K562 (cell line): ENCODE data around the gene NEDD4L. TPM values are rescaled to one million over a fixed set of nuclear protein-coding genes. Genes with fewer than 3 reads are reported as not detected.

Experiments used
- ATAC-seq: fragments of 200-7000 bp; cut with Tn5 transposase; 3 replicates; pipeline ENCODE4 v1.9.1; 2020; ENCODE audit warnings: moderate library complexity
- BruUV-seq: library from RNA; stranded (reverse); fragments of 400-500 nt; replicated peaks from 2 replicates; lab custom pipeline; 2021; lab: Mats Ljungman, UMichigan
- CTCF ChIA-PET: fragments of 300-600 bp; formaldehyde crosslinking; extraction: SDS; loops from one replicate; lab custom pipeline; 2021; ENCODE audit warnings: low intra/inter-chr PET ratio; lab: Yijun Ruan, JAX
- POLR2A ChIA-PET: fragments of 300-600, 350-650 bp; sonication (Branson Sonifier 250); formaldehyde crosslinking; extraction: SDS; loops from one replicate; lab custom pipeline; 2021; ENCODE audit warnings: antibody characterized with exemption, inconsistent platforms; lab: Yijun Ruan, JAX
- DNase-seq, 4 experiments: peaks; one replicate each; pipeline versions ENCODE4 v3.0.0 to v3.0.0-alpha.2; 2011 to 2018; ENCODE audit warnings: low spot score in 3 of 4, mixed read lengths in 3 of 4; ENCODE audit errors: extremely low read depth in 1 of 4
- FAIRE-seq: peaks from 2 replicates; lab custom pipeline; 2011; peaks lifted over from hg19 to GRCh38; lab: Jason Lieb, UNC
- H2AFZ ChIP-seq: 2 replicates; pipeline ENCODE4 v1.6.0; 2011; ENCODE audit warnings: low read depth, low read length, control low read depth, inconsistent platforms
- H3K27ac ChIP-seq: fragments of 200-600 bp; 3 replicates; pipeline ENCODE4 v1.8.0; 2011; ENCODE audit warnings: low read depth, mild to moderate bottlenecking, control low read depth, inconsistent platforms, low read length, moderate library complexity, mixed read lengths; ENCODE audit errors: extremely low read depth
- H3K27me3 ChIP-seq, 2 experiments: fragments of 300-600 bp in 1 of 2; 2 replicates in 1 of 2; 3 replicates in 1 of 2; pipeline versions ENCODE4 v1.6.0 to v1.8.0; 2011; ENCODE audit warnings: inconsistent platforms in 2 of 2, low read length in 2 of 2, mild to moderate bottlenecking in 1 of 2, mixed read lengths in 1 of 2, moderate library complexity in 1 of 2; ENCODE audit not compliant: control insufficient read depth in 2 of 2, insufficient read depth in 2 of 2
- H3K36me3 ChIP-seq: fragments of 300-600 bp; 3 replicates; pipeline ENCODE4 v1.8.0; 2011; ENCODE audit warnings: mild to moderate bottlenecking, low read length, inconsistent platforms; ENCODE audit not compliant: control insufficient read depth, insufficient read depth
- H3K4me1 ChIP-seq, 2 experiments: fragments of 200-600 bp in 1 of 2; replicated peaks in 1 of 2; 2 replicates in 1 of 2; 3 replicates in 1 of 2; pipeline versions ENCODE4 v1.5.1 to v1.8.0; 2011; ENCODE audit warnings: inconsistent platforms in 2 of 2, low read length in 2 of 2, mild to moderate bottlenecking in 1 of 2, mixed read lengths in 1 of 2, moderate library complexity in 1 of 2; ENCODE audit not compliant: control insufficient read depth in 2 of 2, insufficient read depth in 2 of 2
- H3K4me2 ChIP-seq: 2 replicates; pipeline ENCODE4 v1.6.1; 2011; ENCODE audit warnings: low read length, control low read depth, inconsistent platforms, mixed read lengths; ENCODE audit not compliant: insufficient read depth
- H3K4me3 ChIP-seq: fragments of 200-600 bp; sonication (generic), shearing (Covaris generic); 2 replicates; pipeline ENCODE4 v1.5.1; 2016; ENCODE audit warnings: control low read depth, inconsistent platforms
- H3K79me2 ChIP-seq: fragments of 200-600 bp; 3 replicates; pipeline ENCODE4 v1.8.0; 2011; ENCODE audit warnings: low read length, inconsistent platforms; ENCODE audit not compliant: control insufficient read depth, insufficient read depth
- H3K9ac ChIP-seq, 2 experiments: 2 replicates each; pipeline versions ENCODE4 v1.6.0 to v1.6.1; 2011; ENCODE audit warnings: low read depth in 2 of 2, low read length in 2 of 2, control low read depth in 1 of 2, inconsistent platforms in 1 of 2, mild to moderate bottlenecking in 1 of 2, mixed read lengths in 1 of 2; ENCODE audit not compliant: insufficient read depth in 1 of 2
- H3K9me1 ChIP-seq: one replicate; pipeline ENCODE4 v1.6.0; 2011; ENCODE audit warnings: inconsistent platforms, mild to moderate bottlenecking, low read length, moderate library complexity; ENCODE audit not compliant: control insufficient read depth, insufficient read depth
- H3K9me3 ChIP-seq: replicated peaks from 2 replicates; pipeline ENCODE4 v1.5.1; 2011; ENCODE audit warnings: low read depth, low read length, inconsistent platforms; ENCODE audit not compliant: control insufficient read depth, insufficient read depth
- H4K20me1 ChIP-seq: replicated peaks from 2 replicates; pipeline ENCODE4 v1.6.1; 2011; ENCODE audit warnings: low read length, inconsistent platforms, mixed read lengths; ENCODE audit not compliant: control insufficient read depth, insufficient read depth
- ATF3 ChIP-seq, 2 experiments: fragments of 450-650 bp in 1 of 2; sonication (generic) in 1 of 2; formaldehyde crosslinking in 1 of 2; IDR thresholded peaks in 1 of 2; conservative IDR thresholded peaks in 1 of 2; 2 replicates each; pipeline versions ENCODE4 v1.6.1 to v1.8.1; 2016 to 2023; ENCODE audit warnings: mild to moderate bottlenecking in 2 of 2, moderate library complexity in 2 of 2, inconsistent platforms in 1 of 2, missing genetic modification reagents in 1 of 2
- SIN3A ChIP-seq, 2 experiments: fragments of 150-350 bp in 1 of 2; IDR thresholded peaks; 2 replicates each; pipeline ENCODE4 v1.6.1; 2011 to 2016; ENCODE audit warnings: borderline replicate concordance in 2 of 2, low read depth in 2 of 2, low read length in 2 of 2, mild to moderate bottlenecking in 2 of 2, moderate library complexity in 2 of 2; ENCODE audit not compliant: control insufficient read depth in 1 of 2
- SRSF9 ChIP-seq: fragments of 200-400 bp; formaldehyde crosslinking; IDR thresholded peaks from 2 replicates; pipeline ENCODE4 v1.6.1; 2017; ENCODE audit warnings: low read depth, low read length, borderline replicate concordance
- ZFP30 ChIP-seq: fragments of 250-450 bp; sonication (Bioruptor Pico); IDR thresholded peaks from 2 replicates; pipeline ENCODE4 v1.8.0; 2022; ENCODE audit warnings: moderate library complexity, mild to moderate bottlenecking, inconsistent platforms, borderline replicate concordance
- WGBS: fragments of 100-300 bp; shearing (Covaris generic); methylation state at CpG from one replicate; pipeline ENCODE4 v1.1.6; 2016; ENCODE audit warnings: low coverage, mixed read lengths; ENCODE audit not compliant: insufficient coverage; ENCODE audit errors: missing lambda C conversion rate; 5-methylcytosine and 5-hydroxymethylcytosine counted together
- in situ Hi-C: fragments of 300-500 bp; cut with MboI; formaldehyde crosslinking; loops from 4 replicates; pipeline ENCODE4 v1.15.0; 2018; ENCODE audit warnings: inconsistent platforms, mixed read lengths
- intact Hi-C: fragments of 100-400 bp; cut with micrococcal nuclease; formaldehyde crosslinking; loops from 2 replicates; pipeline ENCODE4 v1.14.2; 2022
- polyA plus RNA-seq, 8 experiments: library from polyadenylated mRNA; depleted of rRNA in 4 of 8; stranded (reverse) in 5 of 8; unstranded in 3 of 8; fragments of >200 nt; fragmentation: Nextera tagmentation in 2 of 8; fragmentation: Illumina TruSeq in 1 of 8; extraction: Ambion mirVana in 2 of 8; extraction: Trizol in 1 of 8; gene quantifications; 2 replicates each; pipeline versions ENCODE4 v1.2.1 to v1.2.3, GENCODE V29; 2011 to 2014; ENCODE audit warnings: inconsistent platforms in 1 of 8, missing spikeins in 1 of 8
- total RNA-seq, 7 experiments: library from RNA; depleted of rRNA in 6 of 7; stranded (reverse); fragments of >200 nt in 6 of 7; fragmentation: Illumina TruSeq in 2 of 7; extraction: Trizol in 2 of 7; gene quantifications; 2 replicates each; pipeline versions ENCODE4 v1.2.1 to v1.2.3, GENCODE V29; 2011 to 2021; ENCODE audit warnings: low replicate concordance in 1 of 7

Gene NEDD4L
- total and polyA plus RNA-seq, 9 of the 15 experiments (the other 6 are each of a cell fraction or from before 2014, with no cell fraction given): 8.1 to 33.4 (median 19.9) TPM

GRCh38 chr18:58046093-58046793 is 2.2 kb downstream of the NEDD4L start:
- no peak overlapping the region; the same call in 2 of the 3 replicates for H3K27ac ChIP-seq
- TF ChIP-seq SRSF9: no peak
- H3K4me3 ChIP-seq: peak overlapping the region; percentile 71
- DNase-seq (no peak), FAIRE-seq (no peak), ATAC-seq (no peak)
- H3K9me3 ChIP-seq: no peaks in the 10 kb centered on the region
- H3K4me1 ChIP-seq: peaks cover 21 to 29% of the 10 kb centered on the region in 2 experiments; a peak in 4 of 5 replicates
- ChIA-PET CTCF (interaction anchor here (0.8 kb wide), 1 partner anchor 402 kb away, joined by 5 read pairs; no protein-coding TSS in a partner anchor), POLR2A (interaction anchor here (1.4 kb wide), 1 partner anchor 76 kb away, joined by 3 read pairs; no protein-coding TSS in a partner anchor)
- peak overlapping the region; percentile 54; the same call in 1 of the 2 replicates for H2AFZ ChIP-seq
- peak overlapping the region; percentile 31 to 36; a peak in 3 of 4 replicates for H3K9ac ChIP-seq
- H4K20me1 ChIP-seq: no peaks in the 10 kb centered on the region; the same call in 1 of the 2 replicates
- 17% methylated on average over 8 of the region's 9 CpGs for WGBS
- TSS peak; percentile 24 for BruUV-seq
- intact Hi-C loops (loop anchor here (5.0 kb wide), 1 partner anchor 276 kb away; no protein-coding TSS in a partner anchor), in situ Hi-C loops (loop anchor here (5.0 kb wide), 1 partner anchor 76 kb away; no protein-coding TSS in a partner anchor)
- H3K4me2 ChIP-seq: peak overlapping the region; percentile 80
- H3K79me2 ChIP-seq: peaks cover 61% of the 10 kb centered on the region
- H3K27me3 ChIP-seq: no peaks in the 10 kb centered on the region
- H3K9me1 ChIP-seq: no peaks in the 10 kb centered on the region
- no peaks in the 10 kb centered on the region for H3K36me3 ChIP-seq

GRCh38 chr18:58046794-58047555 is 2.9 kb downstream of the NEDD4L start:
- TF ChIP-seq SIN3A (IDR thresholded peaks at IDR 0.05; ENCODE audit: borderline replicate concordance in 2 of 2, control insufficient read depth in 1 of 2, low read depth in 2 of 2, low read length in 2 of 2) (no peak), ATF3 (IDR thresholded peaks at IDR 0.05) (0 out of 2 replicates have a peak, but pooled peaks have one; percentile 8), ATF3 (CRISPR knock-in tag; conservative IDR thresholded peaks at IDR 0.05) (no peak), ZFP30 (CRISPR knock-in tag) (no peak)
- TF ChIP-seq, all 486 proteins: peak for 1
- Histone ChIP-seq H3K27me3 (no peaks in the 10 kb centered on the region), H3K4me2 (peak overlapping the region; percentile 80; the same call in 1 of the 2 replicates), H3K79me2 (peaks cover 64% of the 10 kb centered on the region), H4K20me1 (no peaks in the 10 kb centered on the region; the same call in 1 of the 2 replicates), H3K4me1 (peaks cover 18 to 28% of the 10 kb centered on the region in 2 experiments; a peak in 4 of 5 replicates), H2AFZ (no peak overlapping the region), H3K27ac (no peak overlapping the region), H3K4me3 (no peak overlapping the region), H3K36me3 (no peaks in the 10 kb centered on the region), H3K9me3 (no peaks in the 10 kb centered on the region), H3K9me1 (no peaks in the 10 kb centered on the region), H3K9ac (no peak overlapping the region)
- WGBS: 72% methylated on average over 12 of the region's 12 CpGs
- POLR2A ChIA-PET: interaction anchor here (1.4 kb wide), 1 partner anchor 75 kb away, joined by 3 read pairs; no protein-coding TSS in a partner anchor
- BruUV-seq: no TSS peak
- no peak for DNase-seq
- peak; percentile 37 for FAIRE-seq
- no peak for ATAC-seq
- in situ Hi-C loops: loop anchor here (5.0 kb wide), 1 partner anchor 75 kb away; no protein-coding TSS in a partner anchor
- intact Hi-C loops: loop anchor here (5.0 kb wide), 1 partner anchor 275 kb away; no protein-coding TSS in a partner anchor
- CTCF ChIA-PET: no interaction called here
